ENCODE measurements around the gene NCBP2L. TPM values are rescaled to one million over a fixed set of nuclear protein-coding genes. Genes with fewer than 3 reads are reported as not detected.

NCBP2L gene
- total RNA-seq, 3 donors from 2014 or later (not counting 1 experiment from before 2014, with no cell fraction given): 0.18 TPM; not detected in 2

DNA sequence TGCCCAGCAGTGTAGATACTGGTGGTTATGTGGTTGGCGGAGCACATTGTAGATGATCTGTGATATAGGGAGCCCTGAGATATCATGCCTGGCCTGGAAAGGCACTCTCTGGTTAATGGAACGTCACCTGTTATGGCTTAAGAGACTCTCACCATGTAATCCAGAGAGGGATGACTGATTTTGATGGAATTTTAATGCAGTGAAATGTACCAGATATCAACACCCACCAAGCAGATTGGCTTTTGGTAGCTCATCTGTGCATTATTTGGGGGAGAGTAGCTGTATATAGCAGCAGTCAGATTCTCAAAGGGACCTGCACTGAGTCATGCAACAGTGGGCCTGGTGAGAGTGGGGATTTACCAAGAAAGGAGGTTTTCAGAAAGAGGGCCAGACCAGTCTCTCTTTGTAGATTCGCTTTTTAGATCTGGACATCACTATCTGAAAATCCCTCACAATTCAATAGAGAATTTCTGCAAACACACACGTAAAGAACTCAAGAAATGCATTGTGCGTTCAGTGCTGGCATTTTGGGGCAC lies 19.2 kb upstream of the NCBP2L start:
- WGBS (ENCODE audit: insufficient coverage): 93% methylated on average over 3 of the region's 5 CpGs
- no peaks in the 10 kb centered on the region for H3K36me3 Mint-ChIP-seq
- H3K27me3 Mint-ChIP-seq (ENCODE audit: low read depth in 2 of 2): peaks cover 6 to 8% of the 10 kb centered on the region in 2 donors
- H3K9me3 Mint-ChIP-seq: no peaks in the 10 kb centered on the region
- H3K27ac Mint-ChIP-seq: no peak overlapping the region
- peaks cover 0 to 9% of the 10 kb centered on the region in 2 donors for H3K4me1 Mint-ChIP-seq
- intact Hi-C loops (cut with micrococcal nuclease): no loop called here
- H3K4me3 ChIP-seq (ENCODE audit: low read length): no peak overlapping the region
- H3K27me3 ChIP-seq (ENCODE audit: control insufficient read depth, insufficient read depth, low read length): no peaks in the 10 kb centered on the region
- no peak overlapping the region for H3K4me3 Mint-ChIP-seq
- H3K9me3 ChIP-seq (ENCODE audit: control insufficient read depth, insufficient read depth, low read length): no peaks in the 10 kb centered on the region
- ATAC-seq (peak in 1 of 3 donors; percentile 26), DNase-seq (no peak)
- H3K27ac ChIP-seq (ENCODE audit: low read length): no peak overlapping the region
- H3K36me3 ChIP-seq (ENCODE audit: control insufficient read depth, insufficient read depth, low read length): no peaks in the 10 kb centered on the region
- TF ChIP-seq, protein P1, sequence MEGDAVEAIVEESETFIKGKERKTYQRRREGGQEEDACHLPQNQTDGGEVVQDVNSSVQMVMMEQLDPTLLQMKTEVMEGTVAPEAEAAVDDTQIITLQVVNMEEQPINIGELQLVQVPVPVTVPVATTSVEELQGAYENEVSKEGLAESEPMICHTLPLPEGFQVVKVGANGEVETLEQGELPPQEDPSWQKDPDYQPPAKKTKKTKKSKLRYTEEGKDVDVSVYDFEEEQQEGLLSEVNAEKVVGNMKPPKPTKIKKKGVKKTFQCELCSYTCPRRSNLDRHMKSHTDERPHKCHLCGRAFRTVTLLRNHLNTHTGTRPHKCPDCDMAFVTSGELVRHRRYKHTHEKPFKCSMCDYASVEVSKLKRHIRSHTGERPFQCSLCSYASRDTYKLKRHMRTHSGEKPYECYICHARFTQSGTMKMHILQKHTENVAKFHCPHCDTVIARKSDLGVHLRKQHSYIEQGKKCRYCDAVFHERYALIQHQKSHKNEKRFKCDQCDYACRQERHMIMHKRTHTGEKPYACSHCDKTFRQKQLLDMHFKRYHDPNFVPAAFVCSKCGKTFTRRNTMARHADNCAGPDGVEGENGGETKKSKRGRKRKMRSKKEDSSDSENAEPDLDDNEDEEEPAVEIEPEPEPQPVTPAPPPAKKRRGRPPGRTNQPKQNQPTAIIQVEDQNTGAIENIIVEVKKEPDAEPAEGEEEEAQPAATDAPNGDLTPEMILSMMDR (IDR thresholded peaks at IDR 0.05): no peak
- H3K4me1 ChIP-seq (ENCODE audit: control insufficient read depth, insufficient read depth, low read length): no peaks in the 10 kb centered on the region

DNA sequence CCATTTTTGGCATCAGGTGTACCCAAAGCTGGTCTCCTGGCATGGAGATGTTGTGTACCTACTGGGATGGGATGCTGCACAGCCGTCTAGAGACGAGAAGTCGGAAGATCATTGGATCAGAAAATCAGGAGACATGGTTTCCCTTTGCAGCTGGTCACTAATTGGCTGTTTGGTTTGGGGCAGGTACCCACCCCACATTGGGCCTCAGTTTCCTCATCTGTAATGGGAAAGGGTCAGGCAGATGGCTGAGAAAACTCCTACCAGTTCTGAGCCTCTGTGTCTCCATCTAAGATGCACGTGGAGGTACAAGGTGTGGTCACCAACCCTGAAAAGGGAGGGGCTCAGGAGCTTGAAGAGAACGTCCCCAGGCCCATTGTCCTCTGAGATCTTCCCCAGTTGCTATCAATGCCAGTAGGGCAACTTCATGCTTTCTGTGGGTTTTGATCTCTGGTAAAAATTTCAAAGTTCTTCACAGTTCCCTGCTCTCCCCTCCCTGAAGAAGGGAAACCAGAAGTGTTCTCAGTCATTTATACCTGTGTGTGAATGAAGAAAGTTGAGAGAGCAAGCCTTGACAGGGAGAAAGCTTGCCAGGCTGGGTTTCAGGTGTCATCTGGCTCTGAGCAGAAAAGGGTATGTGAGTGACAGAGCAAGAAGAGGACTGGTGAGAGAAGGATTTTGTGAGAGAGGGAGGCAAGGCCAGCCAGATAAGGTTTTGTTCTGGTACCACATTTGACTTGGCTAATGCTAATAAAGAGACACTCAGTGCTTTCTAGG lies 17.0 kb upstream of the NCBP2L start:
- DNase-seq: no peak
- Mint-ChIP-seq H3K4me3 (no peak overlapping the region), H3K36me3 (no peaks in the 10 kb centered on the region), H3K4me1 (peaks cover 0 to 9% of the 10 kb centered on the region in 2 donors), H3K27me3 (ENCODE audit: low read depth in 2 of 2) (peaks cover 6 to 8% of the 10 kb centered on the region in 2 donors), H3K9me3 (no peaks in the 10 kb centered on the region), H3K27ac (no peak overlapping the region)
- Histone ChIP-seq H3K27ac (ENCODE audit: low read length) (no peak overlapping the region), H3K27me3 (ENCODE audit: control insufficient read depth, insufficient read depth, low read length) (no peaks in the 10 kb centered on the region), H3K36me3 (ENCODE audit: control insufficient read depth, insufficient read depth, low read length) (no peaks in the 10 kb centered on the region), H3K4me1 (ENCODE audit: control insufficient read depth, insufficient read depth, low read length) (no peaks in the 10 kb centered on the region), H3K9me3 (ENCODE audit: control insufficient read depth, insufficient read depth, low read length) (no peaks in the 10 kb centered on the region), H3K4me3 (ENCODE audit: low read length) (no peak overlapping the region)
- no peak for ATAC-seq
- intact Hi-C loops (cut with micrococcal nuclease): no loop called here
- WGBS (ENCODE audit: insufficient coverage): 84% methylated on average over 5 of the region's 5 CpGs
- TF ChIP-seq, protein P1 (IDR thresholded peaks at IDR 0.05): no peak

DNA sequence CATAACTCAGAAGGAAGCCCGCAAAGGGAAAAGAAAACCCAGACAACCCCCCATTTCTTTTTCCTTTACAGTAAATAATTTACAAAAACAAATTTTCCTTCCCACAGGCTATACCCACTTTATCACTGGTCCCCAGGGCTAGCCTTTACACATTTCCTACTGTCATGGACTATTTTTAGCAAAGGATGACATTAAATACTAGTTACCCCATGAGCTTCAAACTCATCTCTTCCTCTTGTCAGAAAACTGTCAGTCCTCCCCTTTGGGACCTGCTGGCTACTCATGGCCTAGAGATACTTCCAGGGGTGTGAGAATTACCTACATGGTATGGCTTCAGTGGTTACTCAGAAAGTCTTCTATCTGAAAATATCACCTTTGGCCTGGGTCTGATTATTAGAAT lies 13.9 kb upstream of the NCBP2L start:
- H3K4me3 ChIP-seq (ENCODE audit: low read length): no peak overlapping the region
- TF ChIP-seq, protein P1 (IDR thresholded peaks at IDR 0.05): no peak
- intact Hi-C loops (cut with micrococcal nuclease): no loop called here
- H3K4me1 ChIP-seq (ENCODE audit: control insufficient read depth, insufficient read depth, low read length): no peaks in the 10 kb centered on the region
- Mint-ChIP-seq H3K9me3 (no peaks in the 10 kb centered on the region), H3K36me3 (no peaks in the 10 kb centered on the region), H3K27me3 (ENCODE audit: low read depth in 2 of 2) (peaks cover 6 to 8% of the 10 kb centered on the region in 2 donors), H3K4me3 (no peak overlapping the region), H3K27ac (no peak overlapping the region), H3K4me1 (no peaks in the 10 kb centered on the region)
- ATAC-seq (no peak), DNase-seq (no peak)
- WGBS (ENCODE audit: insufficient coverage): 100% methylated on average over 1 of the region's 1 CpG
- H3K27me3 ChIP-seq (ENCODE audit: control insufficient read depth, insufficient read depth, low read length): no peaks in the 10 kb centered on the region
- H3K9me3 ChIP-seq (ENCODE audit: control insufficient read depth, insufficient read depth, low read length): no peaks in the 10 kb centered on the region
- H3K36me3 ChIP-seq (ENCODE audit: control insufficient read depth, insufficient read depth, low read length): no peaks in the 10 kb centered on the region
- H3K27ac ChIP-seq (ENCODE audit: low read length): no peak overlapping the region
